GM12873 (cell line): Measurements from ENCODE around the gene TEPSIN.

ENCODE experiments used
- TF ChIP-seq, protein P1 (sequence below): IDR thresholded peaks from 2 replicates; pipeline ENCODE4 v1.5.1; 2012; ENCODE audit warnings: low read depth, mild to moderate bottlenecking, moderate library complexity, low read length, control low read depth; ENCODE audit not compliant: insufficient read depth; ENCODE audit errors: missing control alignments

Gene TEPSIN

DNA sequence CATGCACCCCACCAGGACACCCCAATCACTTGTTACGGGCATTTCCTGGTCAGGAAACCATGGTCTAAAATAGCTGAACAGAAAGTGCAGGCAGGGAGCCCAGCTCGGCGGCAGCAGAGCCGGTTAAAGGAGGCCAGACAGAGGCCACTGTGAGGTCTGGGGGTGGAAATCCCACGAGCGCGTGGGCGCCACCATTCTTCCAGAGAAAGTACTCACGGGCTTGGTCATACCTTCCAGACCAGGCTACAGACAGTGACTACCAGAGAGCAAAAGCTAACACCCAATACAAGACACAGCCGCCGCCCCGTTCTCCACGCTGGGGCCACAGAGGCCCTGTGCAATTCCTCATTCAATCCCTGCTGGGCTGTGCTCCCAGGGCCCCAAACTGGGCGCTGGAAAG lies 28.0 kb downstream of the TEPSIN start:
- TF ChIP-seq, protein P1, sequence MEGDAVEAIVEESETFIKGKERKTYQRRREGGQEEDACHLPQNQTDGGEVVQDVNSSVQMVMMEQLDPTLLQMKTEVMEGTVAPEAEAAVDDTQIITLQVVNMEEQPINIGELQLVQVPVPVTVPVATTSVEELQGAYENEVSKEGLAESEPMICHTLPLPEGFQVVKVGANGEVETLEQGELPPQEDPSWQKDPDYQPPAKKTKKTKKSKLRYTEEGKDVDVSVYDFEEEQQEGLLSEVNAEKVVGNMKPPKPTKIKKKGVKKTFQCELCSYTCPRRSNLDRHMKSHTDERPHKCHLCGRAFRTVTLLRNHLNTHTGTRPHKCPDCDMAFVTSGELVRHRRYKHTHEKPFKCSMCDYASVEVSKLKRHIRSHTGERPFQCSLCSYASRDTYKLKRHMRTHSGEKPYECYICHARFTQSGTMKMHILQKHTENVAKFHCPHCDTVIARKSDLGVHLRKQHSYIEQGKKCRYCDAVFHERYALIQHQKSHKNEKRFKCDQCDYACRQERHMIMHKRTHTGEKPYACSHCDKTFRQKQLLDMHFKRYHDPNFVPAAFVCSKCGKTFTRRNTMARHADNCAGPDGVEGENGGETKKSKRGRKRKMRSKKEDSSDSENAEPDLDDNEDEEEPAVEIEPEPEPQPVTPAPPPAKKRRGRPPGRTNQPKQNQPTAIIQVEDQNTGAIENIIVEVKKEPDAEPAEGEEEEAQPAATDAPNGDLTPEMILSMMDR: no peak

DNA sequence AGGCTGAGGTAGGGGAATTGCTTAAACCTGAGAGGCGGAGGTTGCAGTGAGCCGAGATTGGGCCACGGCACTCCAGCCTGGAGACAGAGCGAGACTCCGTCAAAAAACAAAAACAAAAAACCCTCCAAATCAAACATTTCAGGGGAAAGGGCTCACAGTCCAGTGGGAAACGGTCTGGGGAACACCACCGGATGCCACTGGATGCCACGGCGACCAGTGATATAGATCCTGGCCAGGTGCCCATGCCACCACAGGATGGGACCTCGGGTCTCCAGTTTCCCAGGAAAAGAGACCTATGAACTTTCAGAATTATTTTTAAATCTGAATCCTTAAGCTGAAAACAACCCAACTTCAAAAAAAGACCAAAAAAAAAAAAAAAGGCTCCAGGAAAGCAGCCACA lies 28.4 kb downstream of the TEPSIN start:
- TF ChIP-seq, protein P1: no peak

GRCh38 chr17:81209141-81209540 lies 29.7 kb downstream of the TEPSIN start:
- TF ChIP-seq, protein P1: no peak

GRCh38 chr17:81208651-81209050 lies 30.2 kb downstream of the TEPSIN start:
- TF ChIP-seq, protein P1: no peak

- TF ChIP-seq, protein P1: no peak
Observed at GRCh38 chr17:81207610-81208581, 31.0 kb downstream of the TEPSIN start.

DNA sequence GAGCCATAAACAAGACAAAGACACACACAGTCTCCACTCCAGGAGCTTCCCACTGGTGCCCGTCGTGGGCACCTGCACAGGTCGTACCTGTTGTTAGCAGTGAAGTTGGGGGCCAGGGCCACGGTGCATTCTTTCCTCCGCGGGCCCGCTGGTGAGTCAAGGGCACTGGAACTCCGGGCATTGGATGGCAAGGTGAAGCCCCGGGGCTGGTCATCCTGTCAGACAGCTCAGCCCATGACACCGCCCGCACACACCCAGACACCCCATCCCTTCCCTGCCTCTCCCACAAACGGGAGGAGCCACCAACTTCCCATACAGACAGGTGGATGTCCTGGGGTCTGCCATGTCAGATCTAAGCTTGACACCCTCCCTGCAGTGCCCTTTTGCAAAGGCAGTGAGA lies 32.2 kb downstream of the TEPSIN start:
- TF ChIP-seq, protein P1: no peak

DNA sequence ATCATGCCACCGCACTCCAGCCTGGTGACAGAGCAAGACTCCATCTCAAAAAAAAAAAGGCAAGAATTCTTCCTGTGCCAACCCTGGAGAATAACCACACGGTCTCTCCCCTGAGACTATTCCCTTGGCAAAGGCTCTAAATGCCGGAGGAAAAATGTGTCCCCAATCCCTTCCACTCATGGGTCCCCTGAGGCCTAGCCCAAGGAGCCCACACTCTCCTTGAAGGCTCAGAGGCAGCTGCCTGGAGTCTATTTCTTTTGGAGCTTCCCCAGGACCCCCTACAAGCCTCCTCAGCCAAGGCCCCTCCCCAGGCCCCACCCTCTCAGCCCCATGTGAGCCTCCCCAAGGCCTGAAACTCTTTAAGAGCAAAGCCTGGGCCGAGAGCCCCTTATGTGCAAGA lies 32.7 kb downstream of the TEPSIN start:
- TF ChIP-seq, protein P1: no peak
